HG03378 (cell line): ENCODE measurements around the gene TEDC2.
"Not testable (repeated sequence)": the region's sequence is repeated elsewhere in the genome, so short reads cannot be mapped to it uniquely, and the experiment has no call there.

Source experiments
- ATAC-seq: cut with Tn5 transposase; IDR thresholded peaks from one replicate; pipeline ENCODE4 v1.9.1; 2021; ENCODE audit warnings: mild to moderate bottlenecking, moderate library complexity; ENCODE audit not compliant: unreplicated experiment

The TEDC2 gene

DNA sequence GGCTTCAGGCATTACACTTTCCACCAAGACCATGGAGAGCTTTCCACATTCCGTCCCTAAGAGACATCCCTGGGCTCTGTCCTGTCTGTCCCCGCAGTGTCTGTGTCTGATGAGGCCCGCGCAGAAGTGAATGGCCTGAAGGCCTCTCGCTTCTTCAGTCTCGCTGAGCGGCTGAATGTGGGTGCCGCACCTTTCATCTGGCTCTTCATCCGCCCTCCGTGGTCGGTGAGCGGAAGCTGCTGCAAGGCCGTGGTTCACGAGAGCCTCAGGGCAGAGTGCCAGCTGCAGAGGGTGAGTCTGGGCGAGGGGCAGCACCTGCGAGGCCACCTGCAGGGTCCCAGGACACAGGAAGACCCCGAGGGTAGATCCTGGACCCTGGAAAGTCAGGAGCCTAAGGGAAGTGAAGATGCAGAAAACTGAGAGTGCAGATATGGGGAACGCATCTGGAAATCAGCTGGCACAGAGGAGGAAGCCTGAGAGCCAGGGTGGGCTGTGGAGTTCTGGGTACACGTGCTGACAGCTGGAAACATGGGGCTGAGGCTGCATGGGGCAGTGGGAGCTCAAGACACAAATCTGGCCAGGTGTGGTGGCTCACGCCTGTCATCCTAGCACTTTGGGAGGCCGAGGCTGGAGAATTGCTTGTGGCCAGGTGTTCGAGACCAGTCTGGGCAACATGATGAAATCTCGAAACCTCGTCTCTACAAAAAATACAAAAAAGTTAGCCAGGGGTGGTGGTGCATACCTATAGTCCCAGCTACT, 22.7 kb upstream of the TEDC2 start:
- ATAC-seq, result no peak

DNA sequence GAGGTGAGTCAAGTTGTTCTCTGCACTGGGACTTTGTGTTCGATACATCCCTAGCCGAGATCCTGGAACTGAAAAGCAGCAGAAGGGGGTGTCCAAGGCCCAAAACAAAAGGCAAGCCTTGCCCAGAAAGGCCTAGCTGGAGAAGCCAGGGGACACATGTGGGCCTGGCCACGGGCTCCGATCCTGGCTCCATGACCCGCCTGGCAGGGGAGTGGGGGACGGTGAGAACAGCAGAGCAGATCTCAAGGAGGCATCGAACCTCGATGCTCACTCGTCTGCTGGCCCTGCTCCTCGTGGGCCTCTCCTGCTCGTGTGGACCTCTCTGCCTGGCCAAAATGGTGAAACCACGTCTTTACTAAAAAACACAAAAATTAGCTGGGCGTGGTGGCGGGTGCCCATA, 21.8 kb upstream of the TEDC2 start:
- no peak for ATAC-seq

DNA sequence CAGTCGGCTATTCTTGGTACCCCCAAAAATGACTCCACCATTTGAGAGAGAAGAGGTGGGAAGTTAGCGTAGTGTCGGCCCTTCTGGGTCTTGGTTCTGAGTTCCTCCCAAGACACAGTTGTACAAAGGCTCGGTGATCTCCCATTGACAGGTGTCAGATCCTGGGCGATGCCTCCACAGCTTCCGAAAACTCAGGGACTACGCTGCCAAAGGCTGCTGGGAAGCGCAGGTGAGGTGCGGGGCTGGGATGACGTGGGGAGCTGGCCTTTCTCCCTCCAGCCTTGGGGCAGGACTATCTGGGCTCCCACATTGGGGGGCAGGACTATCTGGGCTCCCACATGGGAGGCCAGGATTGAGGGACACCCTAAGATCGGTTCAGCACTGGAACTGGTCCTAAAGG, 20.3 kb upstream of the TEDC2 start:
- no peak for ATAC-seq

DNA sequence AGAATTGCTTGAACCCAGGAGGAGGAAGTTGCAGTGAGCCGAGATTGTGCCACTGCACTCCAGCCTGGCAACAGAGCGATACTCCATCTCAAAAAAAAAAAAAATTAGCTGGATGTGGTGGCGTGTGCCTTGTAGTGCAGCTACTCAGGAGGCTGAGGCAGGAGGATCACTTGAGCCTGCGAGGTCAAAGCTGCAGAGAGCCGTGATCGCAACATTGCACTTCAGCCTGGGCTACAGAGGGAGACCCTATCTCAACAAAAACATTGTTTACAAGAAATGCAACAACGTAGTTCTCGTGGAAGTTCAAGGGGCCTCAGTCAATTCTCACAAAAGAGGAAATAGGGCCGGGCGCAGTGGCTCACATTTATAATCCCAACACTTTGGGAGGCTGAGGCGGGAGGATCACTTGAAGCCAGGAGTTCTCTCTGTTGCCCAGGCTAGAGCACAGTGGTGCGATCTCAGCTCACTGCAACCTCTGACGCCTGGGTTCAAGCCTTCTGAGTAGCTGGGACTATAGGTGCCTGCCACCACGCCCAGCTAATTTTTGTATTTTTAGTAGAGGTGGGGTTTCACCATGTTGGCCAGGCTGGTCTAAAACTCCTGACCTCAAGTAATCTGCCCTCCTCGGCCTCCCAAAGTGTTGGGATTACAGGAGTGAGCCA, 18.6 kb upstream of the TEDC2 start:
- not testable (repeated sequence) for ATAC-seq

DNA sequence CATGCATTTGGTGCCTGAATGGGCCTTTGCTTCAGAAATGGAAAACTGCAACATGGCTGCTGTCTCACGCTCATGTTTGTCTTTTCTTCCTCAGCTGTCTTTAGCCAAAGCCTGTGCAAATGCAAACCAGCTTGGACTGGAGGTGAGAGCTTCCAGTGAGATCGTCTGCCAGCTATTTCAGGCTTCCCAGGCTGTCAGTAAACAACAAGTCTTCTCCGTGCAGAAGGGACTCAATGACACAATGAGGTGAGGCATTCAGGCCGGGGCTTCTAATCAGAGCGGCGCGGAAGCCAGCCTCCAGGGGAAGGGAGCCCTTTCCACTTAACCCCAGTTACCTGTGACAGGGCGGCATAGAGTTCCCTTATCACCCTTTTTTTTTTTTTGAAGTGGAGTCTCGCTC, 16.4 kb upstream of the TEDC2 start:
- ATAC-seq, result no peak

DNA sequence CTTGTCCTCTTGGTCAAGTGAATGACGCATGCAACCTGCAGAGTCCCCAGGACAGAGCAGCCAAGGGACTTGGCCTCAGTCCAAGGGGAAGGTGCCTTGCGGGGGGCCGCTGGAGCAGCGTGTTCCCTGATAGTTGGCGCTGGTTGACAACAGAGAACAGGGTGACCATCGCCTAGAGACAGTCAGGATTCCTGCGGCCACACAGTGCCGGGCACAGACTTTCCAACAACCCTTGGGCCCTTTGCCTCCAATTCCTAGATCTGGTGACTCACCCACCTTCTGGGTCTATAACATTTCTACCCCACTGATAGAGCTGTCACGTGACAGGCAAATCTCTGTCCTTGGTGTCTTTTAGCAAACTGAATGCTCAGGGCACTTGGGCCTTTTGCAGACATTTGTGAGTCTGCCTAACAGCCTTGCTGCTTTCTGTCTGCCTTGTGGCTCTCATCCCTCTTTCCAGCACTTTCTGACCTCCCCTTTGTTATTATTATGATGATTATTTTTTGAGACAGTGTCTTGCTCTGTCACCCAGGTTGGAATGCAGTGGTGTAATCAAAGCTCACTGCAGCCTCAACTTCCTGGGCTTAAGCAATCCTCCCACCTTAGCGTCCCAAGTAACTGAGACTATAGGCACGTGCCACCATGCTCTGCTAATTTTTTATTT, 11.9 kb upstream of the TEDC2 start:
- no peak for ATAC-seq

DNA sequence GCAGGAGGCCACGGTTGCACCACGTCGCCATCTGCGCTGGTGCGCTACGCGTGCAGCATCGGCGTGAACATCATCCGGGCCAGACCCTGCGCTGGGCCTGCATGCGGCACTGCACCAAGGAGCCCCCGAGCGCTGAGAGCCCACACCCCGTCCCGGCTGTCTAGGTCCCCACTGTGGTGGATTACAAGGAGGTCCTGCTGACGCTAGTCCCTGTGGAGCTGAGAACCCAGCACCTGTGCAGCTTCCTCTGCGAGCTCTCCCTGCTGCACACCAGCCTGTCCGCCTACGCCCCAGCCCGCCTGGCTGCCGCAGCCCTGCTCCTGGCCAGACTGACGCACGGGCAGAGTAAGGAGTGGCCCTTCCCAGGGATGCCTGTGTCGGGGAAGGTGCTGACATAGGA, 10.8 kb upstream of the TEDC2 start:
- ATAC-seq, result no peak

DNA sequence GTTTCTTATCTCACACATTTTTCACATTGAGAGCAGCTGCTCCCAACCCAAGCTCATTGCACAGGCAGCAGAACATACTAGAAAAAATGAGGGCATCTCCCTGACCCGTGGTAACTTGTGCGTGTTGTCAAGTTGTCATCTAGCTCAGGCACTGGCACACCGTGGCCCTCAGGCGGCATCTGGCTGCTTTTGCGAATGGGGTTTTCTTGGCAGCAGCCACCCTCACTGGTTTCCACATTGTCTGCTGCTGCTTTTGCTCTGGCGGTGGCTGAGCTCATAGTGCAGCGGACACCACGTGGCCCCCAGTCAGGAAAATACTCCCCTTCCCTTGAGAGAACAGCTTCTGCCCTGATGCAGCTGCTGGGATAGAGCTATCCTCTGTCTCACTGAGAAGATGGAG, 9.4 kb upstream of the TEDC2 start:
- no peak for ATAC-seq

DNA sequence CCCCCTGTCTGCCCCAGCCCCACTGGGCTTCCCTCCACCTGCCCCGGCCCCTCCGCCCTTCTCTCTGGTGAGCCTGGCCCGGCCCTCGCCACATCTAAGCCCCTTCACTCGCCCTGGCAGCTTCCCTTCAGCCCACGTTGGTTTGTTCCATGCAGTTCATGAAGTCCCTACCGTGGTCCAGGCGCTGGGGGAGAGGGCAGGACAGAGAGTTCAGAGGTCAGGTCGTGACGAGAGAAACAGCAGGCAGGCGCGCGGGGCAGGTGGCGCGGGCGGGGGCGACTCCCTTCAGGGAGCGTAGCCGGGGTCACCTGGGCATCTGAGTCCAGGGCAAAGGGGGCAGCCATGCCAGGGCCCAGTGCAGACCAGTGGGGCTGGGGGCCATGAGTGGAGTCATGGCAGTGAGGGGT, 8.9 kb upstream of the TEDC2 start:
- no peak for ATAC-seq

DNA sequence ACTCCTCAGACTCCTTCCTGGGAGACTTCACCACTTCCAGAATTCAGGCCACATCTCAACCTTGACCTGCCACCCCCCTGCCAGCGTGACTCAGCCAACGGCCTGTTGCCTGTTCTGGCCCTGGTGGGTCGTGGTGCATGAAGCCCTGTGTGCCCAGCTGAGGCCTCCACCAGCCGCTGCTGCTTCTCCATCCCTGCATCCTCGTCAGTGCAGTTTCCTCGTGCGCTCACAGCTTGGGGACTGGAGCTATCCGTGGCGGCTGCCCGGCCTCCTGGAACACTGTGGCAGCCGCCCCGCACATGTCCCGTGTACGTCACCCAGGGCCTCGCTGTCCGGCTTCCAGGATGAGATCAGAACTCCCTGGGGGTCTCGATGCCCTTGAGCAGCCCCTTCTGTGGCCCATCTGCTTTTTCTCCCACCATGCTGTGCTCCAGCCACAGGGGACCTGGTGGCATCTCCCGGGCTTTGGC, 8.0 kb upstream of the TEDC2 start:
- ATAC-seq, result no peak

DNA sequence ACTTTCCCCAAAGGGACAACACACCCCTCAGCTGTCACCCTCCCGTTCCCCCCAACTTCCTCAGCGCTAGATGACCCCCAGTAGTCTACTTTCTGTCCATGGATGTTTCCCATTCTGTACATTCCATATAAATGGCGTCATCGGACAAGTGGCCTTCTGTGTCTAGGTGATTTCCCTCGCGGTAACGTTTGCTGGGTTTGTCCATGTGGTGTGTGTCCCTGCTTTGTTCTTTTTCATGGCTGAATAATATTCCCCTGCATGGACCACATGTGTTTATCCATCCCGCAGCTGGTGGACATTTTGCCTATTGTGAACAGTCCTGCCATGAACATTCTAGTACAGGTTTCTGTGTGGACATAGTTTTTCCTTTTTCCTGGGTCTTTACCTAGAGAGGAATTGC, 7.3 kb upstream of the TEDC2 start:
- no peak for ATAC-seq

DNA sequence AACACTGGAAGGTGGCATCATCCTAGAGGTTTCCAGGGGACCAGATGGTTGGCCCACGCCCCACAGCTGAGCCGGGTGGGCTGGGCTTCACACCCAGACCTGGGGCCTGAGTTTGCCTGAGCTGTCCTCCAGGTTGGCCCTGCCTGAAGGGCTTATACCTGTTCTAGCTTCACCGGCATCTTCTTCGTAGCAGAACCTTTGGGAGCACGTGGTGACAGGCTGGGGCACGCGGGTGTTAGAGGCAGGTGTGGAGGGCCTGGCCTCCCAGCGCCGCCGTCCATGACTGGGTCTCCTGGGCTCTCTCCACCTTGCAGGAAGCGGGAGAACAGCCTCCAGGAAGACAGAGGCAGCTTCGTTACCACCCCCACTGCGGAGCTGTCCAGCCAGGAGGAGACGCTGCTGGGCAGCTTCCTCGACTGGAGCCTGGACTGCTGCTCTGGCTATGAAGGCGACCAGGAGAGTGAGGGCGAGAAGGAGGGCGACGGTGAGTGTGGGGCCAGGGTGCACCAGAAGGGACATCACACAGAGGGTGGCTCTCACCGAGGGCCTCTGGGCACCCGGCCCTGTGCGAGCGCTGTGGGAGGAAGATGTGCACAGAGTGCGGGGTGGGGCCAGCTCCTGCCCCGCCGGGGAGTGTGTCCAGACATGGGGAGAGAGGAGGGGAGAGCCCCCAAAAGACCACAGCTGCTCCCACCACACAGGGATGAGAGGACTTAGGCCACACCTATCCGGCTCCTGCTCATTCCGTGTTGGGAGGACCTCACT, 4.6 kb upstream of the TEDC2 start:
- ATAC-seq, result no peak

DNA sequence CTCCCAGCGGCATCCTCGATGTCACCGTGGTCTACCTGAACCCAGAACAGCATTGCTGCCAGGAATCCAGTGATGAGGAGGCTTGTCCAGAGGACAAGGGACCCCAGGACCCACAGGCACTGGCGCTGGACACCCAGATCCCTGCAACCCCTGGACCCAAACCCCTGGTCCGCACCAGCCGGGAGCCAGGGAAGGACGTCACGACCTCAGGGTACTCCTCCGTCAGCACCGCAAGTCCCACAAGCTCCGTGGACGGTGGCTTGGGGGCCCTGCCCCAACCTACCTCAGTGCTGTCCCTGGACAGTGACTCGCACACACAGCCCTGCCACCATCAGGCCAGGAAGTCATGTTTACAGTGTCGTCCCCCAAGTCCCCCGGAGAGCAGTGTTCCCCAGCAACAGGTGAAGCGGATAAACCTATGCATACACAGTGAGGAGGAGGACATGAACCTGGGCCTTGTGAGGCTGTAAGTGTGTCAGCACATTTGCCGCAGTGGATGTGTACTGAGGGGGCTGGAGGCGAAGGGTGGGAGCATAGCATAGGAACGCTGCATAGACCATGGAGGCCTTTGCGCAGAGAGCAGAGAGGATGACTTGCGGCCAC, 3.3 kb upstream of the TEDC2 start:
- ATAC-seq, result no peak

DNA sequence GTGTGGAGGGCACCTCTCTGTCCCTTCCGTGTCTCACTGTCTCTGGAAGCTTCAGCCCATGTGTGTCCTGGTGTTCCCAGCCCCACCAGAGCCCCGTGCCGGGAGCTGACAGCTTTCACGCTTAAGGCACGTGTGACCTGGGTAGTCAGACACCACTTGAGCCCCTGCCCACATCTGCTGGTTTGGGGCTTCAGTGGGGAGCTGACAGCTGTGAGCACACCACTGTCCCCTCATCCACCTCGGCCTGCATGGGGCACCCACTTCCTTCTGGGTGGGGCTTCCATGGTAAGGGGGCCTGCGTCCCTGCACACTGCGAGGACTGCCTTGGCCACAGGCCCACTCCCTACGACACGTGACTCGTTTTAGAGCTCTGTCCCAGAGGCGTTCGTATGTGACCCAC, 2.6 kb upstream of the TEDC2 start:
- ATAC-seq, result no peak

DNA sequence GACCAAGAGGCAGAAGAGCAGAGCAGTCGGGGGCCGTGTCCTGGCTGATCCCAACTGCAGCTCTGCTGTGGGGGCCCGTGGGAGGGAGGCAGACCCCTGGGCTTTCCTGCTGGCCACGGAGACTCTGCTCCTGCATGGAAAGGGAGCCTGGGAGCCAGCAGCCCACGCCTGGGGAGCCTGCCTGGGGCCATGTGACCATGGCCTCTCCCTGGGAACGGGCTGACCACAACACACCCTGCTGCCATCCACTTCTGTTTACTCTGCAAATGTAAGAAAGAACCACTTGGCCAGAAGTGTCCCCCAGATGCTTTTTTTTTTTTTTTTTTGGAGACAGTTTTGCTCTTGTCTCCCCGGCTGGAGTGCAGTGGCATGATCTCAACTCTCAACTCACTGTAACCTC, 2.0 kb upstream of the TEDC2 start:
- no peak for ATAC-seq

DNA sequence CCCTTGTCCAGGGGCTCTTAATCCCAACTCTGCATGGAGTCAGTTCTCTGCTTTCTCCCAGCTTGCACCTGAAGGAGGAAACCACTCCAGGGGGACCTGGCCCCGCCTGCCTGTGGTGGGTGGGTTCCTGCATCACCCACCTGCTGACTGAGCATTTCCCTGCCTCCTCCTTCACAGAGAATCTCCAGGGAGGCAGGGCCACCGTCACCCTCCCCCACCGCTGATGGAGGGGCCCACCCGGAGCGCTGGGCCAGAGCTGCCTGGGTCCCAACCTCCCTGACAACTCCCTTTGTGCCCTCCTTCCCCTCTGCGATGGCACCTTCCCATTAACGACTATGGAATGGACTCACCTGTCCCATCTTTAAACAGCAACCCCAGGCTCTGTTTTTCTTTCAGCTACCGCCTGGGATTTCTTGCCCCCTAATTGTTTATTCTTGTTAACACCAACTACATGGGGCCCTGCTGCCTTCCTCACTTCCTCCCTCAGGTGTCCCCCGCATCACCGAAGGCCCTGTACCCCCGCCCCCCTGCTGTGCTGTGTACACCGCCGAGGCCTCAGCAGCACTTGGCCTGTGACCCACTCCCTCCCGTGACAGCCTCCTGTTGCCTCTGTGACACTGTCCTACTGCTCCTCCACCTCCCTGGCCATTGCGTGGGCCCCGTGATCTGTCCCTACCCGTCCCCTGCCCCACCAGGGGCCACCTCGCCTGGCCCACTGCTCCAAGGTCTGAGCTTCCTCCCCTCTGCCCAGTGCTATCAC, 842 bp upstream of the TEDC2 start:
- ATAC-seq, result no peak

DNA sequence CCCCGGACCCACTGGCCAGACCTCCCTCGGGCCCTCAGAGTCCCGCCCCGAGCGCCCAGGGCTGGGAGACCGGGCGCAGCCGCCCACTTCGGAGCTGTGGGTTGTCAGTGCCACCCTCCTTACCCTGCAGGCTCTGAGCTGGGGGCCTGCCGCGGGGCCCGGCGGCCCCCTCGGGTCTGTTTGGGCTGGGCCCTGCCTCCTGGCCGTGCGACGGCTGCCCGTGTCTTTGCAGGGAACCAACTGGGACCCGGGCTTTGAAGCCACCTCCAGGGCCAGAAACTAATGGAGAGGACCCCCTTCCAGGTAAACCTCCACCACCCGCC, 443 bp downstream of the TEDC2 start:
- ATAC-seq, result no peak

DNA sequence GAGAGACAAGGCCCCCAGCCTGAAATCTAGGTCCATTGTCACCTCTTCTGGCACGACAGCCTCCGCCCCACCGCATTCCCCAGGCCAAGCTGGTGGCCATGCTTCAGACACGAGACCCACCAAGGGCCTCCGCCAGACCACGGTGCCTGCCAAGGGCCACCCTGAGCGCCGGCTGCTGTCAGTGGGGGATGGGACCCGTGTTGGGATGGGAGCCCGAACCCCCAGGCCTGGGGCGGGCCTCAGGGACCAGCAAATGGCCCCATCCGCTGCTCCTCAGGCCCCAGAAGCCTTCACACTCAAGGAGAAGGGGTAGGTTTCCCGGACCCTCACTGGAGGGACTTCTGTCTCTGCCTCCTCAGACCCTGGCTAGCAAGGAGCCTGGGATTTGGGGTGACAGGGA, 1.0 kb downstream of the TEDC2 start:
- no peak for ATAC-seq

DNA sequence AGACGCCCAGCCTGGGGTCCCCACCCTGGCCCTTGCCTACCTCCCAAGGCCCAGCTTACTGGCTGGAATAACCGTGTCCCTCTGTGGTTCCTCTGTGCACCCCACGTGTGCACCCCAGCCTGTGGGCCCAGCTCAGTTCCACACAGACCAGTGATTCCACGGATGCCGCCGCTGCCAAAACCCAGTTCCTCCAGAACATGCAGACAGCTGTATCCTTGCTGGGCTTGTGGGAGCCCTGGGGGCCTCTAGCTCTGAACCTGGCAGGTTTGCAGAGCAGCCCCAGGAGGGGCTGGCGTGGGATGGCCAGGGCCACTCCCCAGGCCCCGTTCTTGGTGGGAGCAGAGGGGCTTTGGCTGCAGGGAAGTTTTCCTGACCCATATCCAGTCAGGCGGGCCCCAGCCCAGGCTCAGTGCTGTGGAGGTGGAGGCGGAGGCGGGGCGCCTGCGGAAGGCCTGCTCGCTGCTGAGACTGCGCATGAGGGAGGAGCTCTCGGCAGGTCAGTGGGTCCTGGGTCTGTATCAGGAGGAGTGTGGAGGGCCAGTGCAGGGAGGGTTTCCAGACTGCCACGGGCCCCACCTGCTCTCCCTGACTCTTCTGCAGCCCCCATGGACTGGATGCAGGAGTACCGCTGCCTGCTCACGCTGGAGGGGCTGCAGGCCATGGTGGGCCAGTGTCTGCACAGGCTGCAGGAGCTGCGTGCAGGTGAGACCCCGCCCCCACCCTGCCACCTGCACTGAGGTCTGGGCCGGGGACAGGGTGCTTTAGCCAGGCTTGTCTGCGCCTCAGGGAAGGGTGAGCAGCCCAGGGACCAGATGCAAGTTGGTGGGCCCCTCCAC, 2.3 kb downstream of the TEDC2 start:
- ATAC-seq, result no peak

DNA sequence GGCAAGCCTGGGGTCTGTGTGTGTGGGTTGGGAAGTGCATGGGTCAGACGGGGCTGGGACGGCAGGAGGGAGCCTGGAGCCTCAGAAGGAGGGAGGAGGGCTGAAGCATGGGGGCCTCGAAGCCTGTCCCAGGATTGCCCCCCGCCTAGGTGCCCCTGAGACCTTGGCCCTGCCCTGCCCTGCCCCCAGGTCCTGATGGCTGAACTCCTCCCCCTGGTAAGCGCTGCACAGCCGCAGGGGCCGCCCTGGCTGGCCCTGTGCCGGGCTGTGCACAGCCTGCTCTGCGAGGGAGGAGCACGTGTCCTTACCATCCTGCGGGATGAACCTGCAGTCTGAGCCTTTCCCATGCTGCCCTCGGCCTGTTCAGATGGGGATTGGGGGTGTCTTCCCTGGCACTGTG, 4.4 kb downstream of the TEDC2 start:
- ATAC-seq, result no peak
